Right lobe of liver (tissue), 6 donors: Measurements from ENCODE around the gene GPC6. TPM values are rescaled to one million over a fixed set of nuclear protein-coding genes. Genes with fewer than 3 reads are reported as not detected.
A peak's percentile ranks its signal among the peaks of the same experiment; 100 is the strongest.

ENCODE experiments used
- ATAC-seq, 4 donors: fragments of 200-7000 bp; cut with Tn5 transposase; one replicate each; pipeline ENCODE4 v1.9.1; 2020; ENCODE audit warnings: mild to moderate bottlenecking in 4 of 4, moderate library complexity in 4 of 4
- DNase-seq, 3 donors: peaks; one replicate each; pipeline ENCODE4 v3.0.0-alpha.2; 2020
- H3K27ac ChIP-seq, 3 donors: fragments of 200-600 bp; one replicate each; pipeline ENCODE4 v1.8.0; 2022
- H3K27me3 ChIP-seq, 2 donors: fragments of 200-600 bp; one replicate each; pipeline ENCODE4 v1.8.0; 2022
- H3K36me3 ChIP-seq, 4 donors: fragments of 200-600 bp; sonication (generic) in 1 of 4; one replicate each; pipeline versions ENCODE4 v1.5.1 to v1.8.0; 2017 to 2022; ENCODE audit warnings: control low read depth in 1 of 4
- H3K4me1 ChIP-seq, 4 donors: fragments of 200-600 bp; sonication (generic) in 1 of 4; one replicate each; pipeline versions ENCODE4 v1.5.1 to v1.8.0; 2017 to 2022; ENCODE audit warnings: control low read depth in 1 of 4
- H3K4me3 ChIP-seq, 3 donors: fragments of 200-600 bp; one replicate each; pipeline ENCODE4 v1.8.0; 2022
- H3K9me3 ChIP-seq, 4 donors: fragments of 200-600 bp; sonication (generic) in 1 of 4; one replicate each; pipeline versions ENCODE4 v1.5.1 to v1.8.0; 2017 to 2022; ENCODE audit warnings: control low read depth in 1 of 4
- CTCF ChIP-seq, 4 donors: fragments of 200-600 bp in 3 of 4; fragments of 450-650 bp in 1 of 4; IDR thresholded peaks; one replicate each; pipeline versions ENCODE4 v1.5.1 to v1.8.0; 2016 to 2022; ENCODE audit warnings: antibody characterized with exemption in 4 of 4, mild to moderate bottlenecking in 2 of 4
- POLR2A ChIP-seq: fragments of 450-650 bp; IDR thresholded peaks from one replicate; pipeline ENCODE4 v1.6.1; 2017; ENCODE audit warnings: antibody characterized with exemption, mild to moderate bottlenecking
- WGBS: methylation state at CpG from one replicate; pipeline ENCODE4 v1.1.6; 2018; ENCODE audit warnings: low coverage, low lambda C conversion rate; ENCODE audit not compliant: insufficient coverage; ENCODE audit errors: missing lambda C conversion rate; 5-methylcytosine and 5-hydroxymethylcytosine counted together
- intact Hi-C, 2 donors: fragments of 100-400 bp; cut with DNase I; formaldehyde crosslinking; loops; one replicate each; pipeline versions ENCODE4 v1.11.2 to v1.14.1; 2022
- total RNA-seq, 6 experiments: library from RNA; depleted of rRNA in 2 of 6; stranded (reverse); fragments of >200 nt in 2 of 6; fragmentation: NEBNext Ultra II Directional in 3 of 6; extraction: Animal tissue kit (Norgen Biotek cat#: 25700) in 3 of 6; gene quantifications; one replicate each; pipeline versions ENCODE4 v1.1.0 to v1.2.4, GENCODE V29; 2016 to 2023
- donor health status: DM: no; HTN: yes; CAD: no.
- donor health status: DM: no; HTN: no; CAD: no.
- donor health status: DM: no; HTN: no; CAD: no.
- donor health status: DM: no; HTN: yes; CAD: no.
- donor health status: DM: no; HTN: yes; CAD: no.

GPC6 gene
- total RNA-seq, 6 experiments from 2014 or later: 18.6 to 30.1 (median 20.2) TPM

GRCh38 chr13:93577105-93577504, 350.5 kb downstream of the GPC6 start:
- intact Hi-C loops: no loop called here
- Histone ChIP-seq H3K36me3 (no peaks in the 10 kb centered on the region), H3K4me1 (no peaks in the 10 kb centered on the region), H3K9me3 (no peaks in the 10 kb centered on the region), H3K4me3 (no peak overlapping the region), H3K27ac (no peak overlapping the region), H3K27me3 (no peaks in the 10 kb centered on the region)
- DNase-seq: no peak
- WGBS: 69% methylated on average over 2 of the region's 2 CpGs
- ATAC-seq: no peak
- TF ChIP-seq CTCF (IDR thresholded peaks at IDR 0.05) (no peak), POLR2A (no peak)

GRCh38 chr13:93589788-93590187, 363.2 kb downstream of the GPC6 start:
- no peaks in the 10 kb centered on the region for H3K9me3 ChIP-seq
- intact Hi-C loops: no loop called here
- H3K27me3 ChIP-seq: no peaks in the 10 kb centered on the region
- no peak overlapping the region for H3K27ac ChIP-seq
- no peak overlapping the region for H3K4me3 ChIP-seq
- no peak for DNase-seq
- H3K36me3 ChIP-seq: no peaks in the 10 kb centered on the region
- no peak for ATAC-seq
- H3K4me1 ChIP-seq: no peaks in the 10 kb centered on the region
- TF ChIP-seq POLR2A (no peak), CTCF (IDR thresholded peaks at IDR 0.05) (no peak)

GRCh38 chr13:93603043-93603442, 376.4 kb downstream of the GPC6 start:
- WGBS: 75% methylated on average over 2 of the region's 2 CpGs
- Histone ChIP-seq H3K27me3 (no peaks in the 10 kb centered on the region), H3K4me3 (no peak overlapping the region), H3K9me3 (no peaks in the 10 kb centered on the region), H3K36me3 (no peaks in the 10 kb centered on the region), H3K27ac (no peak overlapping the region), H3K4me1 (no peaks in the 10 kb centered on the region)
- DNase-seq (no peak), ATAC-seq (peak in 1 of 4 donors; percentile 17)
- intact Hi-C loops: no loop called here
- no peak for TF ChIP-seq CTCF (IDR thresholded peaks at IDR 0.05)
- no peak for TF ChIP-seq POLR2A

- no peak overlapping the region for H3K4me3 ChIP-seq
- H3K4me1 ChIP-seq: no peaks in the 10 kb centered on the region
- WGBS: 83% methylated on average over 1 of the region's 1 CpG
- H3K36me3 ChIP-seq: no peaks in the 10 kb centered on the region
- TF ChIP-seq POLR2A (no peak), CTCF (IDR thresholded peaks at IDR 0.05) (no peak)
- no peak for ATAC-seq
- intact Hi-C loops: no loop called here
- H3K27ac ChIP-seq: no peak overlapping the region
- H3K9me3 ChIP-seq: no peaks in the 10 kb centered on the region
- no peaks in the 10 kb centered on the region for H3K27me3 ChIP-seq
- no peak for DNase-seq
These were observed 388.2 kb downstream of the GPC6 start for GRCh38 chr13:93614776-93615175.

GRCh38 chr13:93620181-93620765, 393.7 kb downstream of the GPC6 start:
- no peak for ATAC-seq
- no peaks in the 10 kb centered on the region for H3K36me3 ChIP-seq
- no peak overlapping the region for H3K4me3 ChIP-seq
- H3K27ac ChIP-seq: no peak overlapping the region
- no peaks in the 10 kb centered on the region for H3K9me3 ChIP-seq
- intact Hi-C loops: no loop called here
- no peaks in the 10 kb centered on the region for H3K27me3 ChIP-seq
- TF ChIP-seq CTCF (IDR thresholded peaks at IDR 0.05): no peak
- TF ChIP-seq POLR2A: no peak
- H3K4me1 ChIP-seq: no peaks in the 10 kb centered on the region
- no peak for DNase-seq
- WGBS: 47% methylated on average over 2 of the region's 2 CpGs
